D721Med (cell line): ENCODE results near the gene BOC.

Experiments used
- DNase-seq: peaks from one replicate; pipeline ENCODE4 v3.0.0; 2011; ENCODE audit warnings: low spot score; ENCODE audit not compliant: insufficient read length
- FAIRE-seq: peaks from 2 replicates; lab custom pipeline; 2011; peaks lifted over from hg19 to GRCh38; lab: Jason Lieb, UNC
- TF ChIP-seq, protein P1 (sequence below): IDR thresholded peaks from 2 replicates; pipeline ENCODE4 v1.5.1; 2012; ENCODE audit warnings: mild to moderate bottlenecking, control low read depth; ENCODE audit not compliant: insufficient read depth; ENCODE audit errors: missing control alignments

BOC gene

DNA sequence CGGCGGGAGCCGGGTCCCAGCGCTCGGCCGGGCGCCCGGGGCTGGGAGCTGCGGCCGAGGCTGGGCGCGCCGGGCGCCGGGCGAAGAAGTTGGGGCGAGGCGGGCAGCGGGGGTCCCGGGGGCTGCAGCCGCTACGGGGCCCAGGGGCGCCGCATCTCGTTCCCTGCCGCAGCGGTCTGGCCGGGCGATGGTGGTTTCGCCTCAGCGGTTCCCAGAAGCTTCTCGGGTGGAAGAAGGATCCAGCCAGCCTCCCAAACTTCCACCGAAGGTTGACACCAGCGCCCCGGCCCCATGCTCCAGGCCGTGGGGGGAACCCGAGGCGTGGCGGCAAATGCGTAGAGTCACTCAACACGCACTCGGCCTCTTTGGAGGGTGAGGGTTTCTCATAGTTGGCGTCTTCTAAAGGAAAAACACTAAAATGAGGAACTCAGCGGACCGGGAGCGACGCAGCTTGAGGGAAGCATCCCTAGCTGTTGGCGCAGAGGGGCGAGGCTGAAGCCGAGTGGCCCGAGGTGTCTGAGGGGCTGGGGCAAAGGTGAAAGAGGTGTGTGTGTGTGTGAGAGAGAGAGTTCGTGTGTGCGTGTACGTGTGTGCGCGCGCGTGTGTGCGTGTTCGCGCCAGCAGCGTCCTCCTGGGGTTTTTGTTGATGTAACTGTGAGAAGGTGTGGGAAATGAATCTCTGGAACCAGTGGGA is 940 bp downstream of the BOC start:
- TF ChIP-seq, protein P1, sequence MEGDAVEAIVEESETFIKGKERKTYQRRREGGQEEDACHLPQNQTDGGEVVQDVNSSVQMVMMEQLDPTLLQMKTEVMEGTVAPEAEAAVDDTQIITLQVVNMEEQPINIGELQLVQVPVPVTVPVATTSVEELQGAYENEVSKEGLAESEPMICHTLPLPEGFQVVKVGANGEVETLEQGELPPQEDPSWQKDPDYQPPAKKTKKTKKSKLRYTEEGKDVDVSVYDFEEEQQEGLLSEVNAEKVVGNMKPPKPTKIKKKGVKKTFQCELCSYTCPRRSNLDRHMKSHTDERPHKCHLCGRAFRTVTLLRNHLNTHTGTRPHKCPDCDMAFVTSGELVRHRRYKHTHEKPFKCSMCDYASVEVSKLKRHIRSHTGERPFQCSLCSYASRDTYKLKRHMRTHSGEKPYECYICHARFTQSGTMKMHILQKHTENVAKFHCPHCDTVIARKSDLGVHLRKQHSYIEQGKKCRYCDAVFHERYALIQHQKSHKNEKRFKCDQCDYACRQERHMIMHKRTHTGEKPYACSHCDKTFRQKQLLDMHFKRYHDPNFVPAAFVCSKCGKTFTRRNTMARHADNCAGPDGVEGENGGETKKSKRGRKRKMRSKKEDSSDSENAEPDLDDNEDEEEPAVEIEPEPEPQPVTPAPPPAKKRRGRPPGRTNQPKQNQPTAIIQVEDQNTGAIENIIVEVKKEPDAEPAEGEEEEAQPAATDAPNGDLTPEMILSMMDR: no peak
- DNase-seq (no peak), FAIRE-seq (no peak)

GRCh38 chr3:113212844-113213375 is 1.6 kb downstream of the BOC start:
- FAIRE-seq (no peak), DNase-seq (no peak)
- TF ChIP-seq, protein P1: no peak

GRCh38 chr3:113213896-113214587 is 2.7 kb downstream of the BOC start:
- no peak for FAIRE-seq
- no peak for DNase-seq
- TF ChIP-seq, protein P1: no peak

GRCh38 chr3:113214917-113215595 is 3.7 kb downstream of the BOC start:
- no peak for FAIRE-seq
- no peak for DNase-seq
- TF ChIP-seq, protein P1: no peak

DNA sequence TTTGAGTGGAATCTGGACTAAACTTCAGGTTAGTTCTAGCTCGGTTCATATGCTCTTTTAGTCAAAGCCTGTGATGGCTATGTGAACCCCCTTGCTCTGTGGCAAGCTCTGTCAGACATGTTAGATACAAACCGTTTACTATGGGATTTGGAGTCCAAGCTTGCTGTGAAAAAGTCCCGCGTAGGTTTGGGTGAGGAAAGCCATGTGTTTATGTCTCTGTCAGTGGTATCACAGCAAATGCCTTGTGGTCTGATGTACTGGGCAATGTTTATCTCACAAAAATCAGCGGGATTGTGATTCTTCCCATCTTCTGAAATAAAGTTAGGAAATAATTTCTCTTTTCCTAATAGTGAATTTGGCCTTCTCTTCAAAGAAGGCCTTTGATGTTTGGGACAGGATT is 5.0 kb downstream of the BOC start:
- TF ChIP-seq, protein P1: no peak
- FAIRE-seq: no peak
- no peak for DNase-seq

DNA sequence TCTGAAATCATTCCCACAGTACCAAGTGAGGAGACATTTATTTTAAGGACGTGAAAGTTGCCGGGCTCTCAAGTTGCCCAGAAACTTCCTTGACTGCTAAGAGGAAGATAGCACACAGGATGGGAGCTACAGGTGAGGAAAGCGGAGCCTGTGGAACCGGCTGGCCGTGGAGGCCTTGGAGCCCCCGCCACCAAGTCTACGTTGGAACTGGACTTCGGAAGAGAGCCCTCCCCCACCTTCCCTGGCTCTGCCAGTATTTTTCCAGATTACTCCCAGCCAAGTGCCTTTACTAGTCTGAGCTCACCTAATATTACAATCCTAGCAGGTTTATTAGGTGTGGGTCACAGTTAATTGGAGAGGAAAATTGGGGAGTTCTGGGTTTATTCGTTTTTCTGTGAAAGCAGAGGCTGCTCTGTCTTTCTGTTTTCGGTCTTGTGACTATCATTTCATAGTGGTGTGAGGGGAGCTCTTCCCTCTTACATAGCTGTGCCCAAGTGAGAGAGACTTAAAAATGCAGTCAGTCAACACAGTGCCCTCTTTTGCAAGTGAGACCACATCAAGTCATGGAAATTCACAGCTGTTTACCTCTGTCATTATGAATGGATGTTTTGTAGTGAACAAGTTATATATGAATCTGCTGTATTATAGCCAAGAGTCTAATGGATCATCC is 6.8 kb downstream of the BOC start:
- DNase-seq (no peak), FAIRE-seq (no peak)
- TF ChIP-seq, protein P1: no peak
